Measurements from ENCODE around the gene VRK3. TPM values are rescaled to one million over a fixed set of nuclear protein-coding genes. Genes with fewer than 3 reads are reported as not detected.

The VRK3 gene
- polyA plus RNA-seq, 1 donor from 2014 or later, result 47.3 TPM

DNA sequence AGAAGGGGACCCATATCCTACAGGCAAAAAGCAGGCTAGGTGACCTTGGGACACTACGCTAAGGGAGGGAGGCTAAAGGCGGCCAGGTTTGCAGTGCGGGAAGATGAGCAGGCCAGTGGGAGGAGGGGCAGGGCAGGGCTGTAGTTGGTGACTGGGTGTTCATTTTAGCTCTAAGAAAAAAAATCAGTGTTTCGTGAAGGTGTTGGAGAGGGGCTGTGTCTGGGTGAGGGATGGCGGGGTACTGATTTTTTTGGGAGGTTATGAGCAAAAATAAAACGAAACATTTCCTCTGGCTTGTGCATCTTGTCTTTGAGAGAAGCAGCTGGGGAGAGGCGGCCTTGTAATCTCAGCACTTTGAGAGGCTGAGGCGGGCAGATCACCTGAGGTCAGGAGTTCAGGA lies 91.5 kb downstream of the VRK3 start:
- no peak overlapping the region for H3K27ac ChIP-seq (ENCODE audit: low read length)
- no peaks in the 10 kb centered on the region for H3K9me3 ChIP-seq (ENCODE audit: low read length)
- no peak overlapping the region for H2AFZ ChIP-seq (ENCODE audit: low read depth, low read length)
- H3K9me2 ChIP-seq (ENCODE audit: insufficient read depth, low read length), result no peaks in the 10 kb centered on the region
- no peak overlapping the region for H3K4me2 ChIP-seq (ENCODE audit: low read length)
- no peaks in the 10 kb centered on the region for H3K27me3 ChIP-seq (ENCODE audit: insufficient read depth, low read depth, low read length)
- no peak overlapping the region for H3K9ac ChIP-seq (ENCODE audit: low read length)
- H3F3A ChIP-seq (ENCODE audit: insufficient read depth, low read length, poor library complexity, severe bottlenecking), result no peaks in the 10 kb centered on the region
- H3K79me2 ChIP-seq (replicated peaks; ENCODE audit: insufficient read depth, low read length), result peaks cover 5% of the 10 kb centered on the region
- H4K20me1 ChIP-seq (ENCODE audit: insufficient read depth), result no peaks in the 10 kb centered on the region
- no peak overlapping the region for H3K4me3 ChIP-seq (ENCODE audit: low read length)
- no peaks in the 10 kb centered on the region for H3K36me3 ChIP-seq (ENCODE audit: insufficient read depth, low read length)
- no peak for TF ChIP-seq RAD21 (conservative IDR thresholded peaks at IDR 0.05)
- no peak for TF ChIP-seq MXI1 (conservative IDR thresholded peaks at IDR 0.05; ENCODE audit: poor library complexity, severe bottlenecking)

GRCh38 chr19:49932731-49933131 lies 92.4 kb downstream of the VRK3 start:
- Histone ChIP-seq H3K9me3 (ENCODE audit: low read length) (no peaks in the 10 kb centered on the region), H3F3A (ENCODE audit: insufficient read depth, low read length, poor library complexity, severe bottlenecking) (no peaks in the 10 kb centered on the region), H3K36me3 (ENCODE audit: insufficient read depth, low read length) (no peaks in the 10 kb centered on the region), H4K20me1 (ENCODE audit: insufficient read depth) (no peaks in the 10 kb centered on the region), H3K9me2 (ENCODE audit: insufficient read depth, low read length) (no peaks in the 10 kb centered on the region), H2AFZ (ENCODE audit: low read depth, low read length) (no peak overlapping the region), H3K9ac (ENCODE audit: low read length) (no peak overlapping the region), H3K27ac (ENCODE audit: low read length) (no peak overlapping the region), H3K79me2 (replicated peaks; ENCODE audit: insufficient read depth, low read length) (peaks cover 13% of the 10 kb centered on the region), H3K4me2 (ENCODE audit: low read length) (no peak overlapping the region), H3K27me3 (ENCODE audit: insufficient read depth, low read depth, low read length) (no peaks in the 10 kb centered on the region), H3K4me3 (ENCODE audit: low read length) (no peak overlapping the region)
- TF ChIP-seq MXI1 (conservative IDR thresholded peaks at IDR 0.05; ENCODE audit: poor library complexity, severe bottlenecking) (no peak), POLR2AphosphoS5 (IDR thresholded peaks at IDR 0.05) (no peak), EZH2 (IDR thresholded peaks at IDR 0.05; ENCODE audit: borderline replicate concordance, insufficient read depth, low read length, poor library complexity, severe bottlenecking) (no peak), CTCF (IDR thresholded peaks at IDR 0.05; ENCODE audit: poor library complexity, severe bottlenecking) (no peak), RAD21 (conservative IDR thresholded peaks at IDR 0.05) (no peak), EP300 (conservative IDR thresholded peaks at IDR 0.05; ENCODE audit: poor library complexity, severe bottlenecking) (no peak), TAF1 (IDR thresholded peaks at IDR 0.05; ENCODE audit: low read depth) (no peak), SMC3 (conservative IDR thresholded peaks at IDR 0.05; ENCODE audit: poor library complexity) (no peak)
- TF ChIP-seq, protein P1, sequence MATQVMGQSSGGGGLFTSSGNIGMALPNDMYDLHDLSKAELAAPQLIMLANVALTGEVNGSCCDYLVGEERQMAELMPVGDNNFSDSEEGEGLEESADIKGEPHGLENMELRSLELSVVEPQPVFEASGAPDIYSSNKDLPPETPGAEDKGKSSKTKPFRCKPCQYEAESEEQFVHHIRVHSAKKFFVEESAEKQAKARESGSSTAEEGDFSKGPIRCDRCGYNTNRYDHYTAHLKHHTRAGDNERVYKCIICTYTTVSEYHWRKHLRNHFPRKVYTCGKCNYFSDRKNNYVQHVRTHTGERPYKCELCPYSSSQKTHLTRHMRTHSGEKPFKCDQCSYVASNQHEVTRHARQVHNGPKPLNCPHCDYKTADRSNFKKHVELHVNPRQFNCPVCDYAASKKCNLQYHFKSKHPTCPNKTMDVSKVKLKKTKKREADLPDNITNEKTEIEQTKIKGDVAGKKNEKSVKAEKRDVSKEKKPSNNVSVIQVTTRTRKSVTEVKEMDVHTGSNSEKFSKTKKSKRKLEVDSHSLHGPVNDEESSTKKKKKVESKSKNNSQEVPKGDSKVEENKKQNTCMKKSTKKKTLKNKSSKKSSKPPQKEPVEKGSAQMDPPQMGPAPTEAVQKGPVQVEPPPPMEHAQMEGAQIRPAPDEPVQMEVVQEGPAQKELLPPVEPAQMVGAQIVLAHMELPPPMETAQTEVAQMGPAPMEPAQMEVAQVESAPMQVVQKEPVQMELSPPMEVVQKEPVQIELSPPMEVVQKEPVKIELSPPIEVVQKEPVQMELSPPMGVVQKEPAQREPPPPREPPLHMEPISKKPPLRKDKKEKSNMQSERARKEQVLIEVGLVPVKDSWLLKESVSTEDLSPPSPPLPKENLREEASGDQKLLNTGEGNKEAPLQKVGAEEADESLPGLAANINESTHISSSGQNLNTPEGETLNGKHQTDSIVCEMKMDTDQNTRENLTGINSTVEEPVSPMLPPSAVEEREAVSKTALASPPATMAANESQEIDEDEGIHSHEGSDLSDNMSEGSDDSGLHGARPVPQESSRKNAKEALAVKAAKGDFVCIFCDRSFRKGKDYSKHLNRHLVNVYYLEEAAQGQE (IDR thresholded peaks at IDR 0.05; ENCODE audit: borderline replicate concordance), result no peak

- Histone ChIP-seq H3K79me2 (replicated peaks; ENCODE audit: insufficient read depth, low read length) (peaks cover 20% of the 10 kb centered on the region), H2AFZ (ENCODE audit: low read depth, low read length) (no peak overlapping the region), H3K9me3 (ENCODE audit: low read length) (no peaks in the 10 kb centered on the region), H3K4me2 (ENCODE audit: low read length) (no peak overlapping the region), H3K27me3 (ENCODE audit: insufficient read depth, low read depth, low read length) (no peaks in the 10 kb centered on the region), H3K36me3 (ENCODE audit: insufficient read depth, low read length) (no peaks in the 10 kb centered on the region), H4K20me1 (ENCODE audit: insufficient read depth) (no peaks in the 10 kb centered on the region), H3K27ac (ENCODE audit: low read length) (no peak overlapping the region), H3K9ac (ENCODE audit: low read length) (no peak overlapping the region), H3K4me3 (ENCODE audit: low read length) (no peak overlapping the region), H3K9me2 (ENCODE audit: insufficient read depth, low read length) (no peaks in the 10 kb centered on the region), H3F3A (ENCODE audit: insufficient read depth, low read length, poor library complexity, severe bottlenecking) (no peaks in the 10 kb centered on the region)
- TF ChIP-seq RAD21 (conservative IDR thresholded peaks at IDR 0.05) (no peak), MXI1 (conservative IDR thresholded peaks at IDR 0.05; ENCODE audit: poor library complexity, severe bottlenecking) (no peak), EZH2 (IDR thresholded peaks at IDR 0.05; ENCODE audit: borderline replicate concordance, insufficient read depth, low read length, poor library complexity, severe bottlenecking) (no peak)
Measured at GRCh38 chr19:49932041-49932451, 93.1 kb downstream of the VRK3 start.

All from neural cell (in vitro differentiated cells).